Gastrocnemius medialis (tissue), 4 donors: ENCODE data around the gene GREB1L.

ENCODE experiments used
- POLR2A ChIP-seq, 2 donors: fragments of 450-650 bp; IDR thresholded peaks; one replicate each; pipeline ENCODE4 v1.6.1; 2017; ENCODE audit warnings: antibody characterized with exemption in 2 of 2, mild to moderate bottlenecking in 2 of 2, moderate library complexity in 2 of 2
- TF ChIP-seq, protein P1 (sequence below), 5 experiments: fragments of 450-650 bp in 3 of 5; fragments of 200-600 bp in 2 of 5; sonication (generic) in 2 of 5; IDR thresholded peaks in 4 of 5; conservative IDR thresholded peaks in 1 of 5; 1 replicate in 4 of 5; 2 replicates in 1 of 5; pipeline ENCODE4 v1.5.1; 2016 to 2019; ENCODE audit warnings: antibody characterized with exemption in 5 of 5, mild to moderate bottlenecking in 3 of 5, moderate library complexity in 3 of 5

DNA sequence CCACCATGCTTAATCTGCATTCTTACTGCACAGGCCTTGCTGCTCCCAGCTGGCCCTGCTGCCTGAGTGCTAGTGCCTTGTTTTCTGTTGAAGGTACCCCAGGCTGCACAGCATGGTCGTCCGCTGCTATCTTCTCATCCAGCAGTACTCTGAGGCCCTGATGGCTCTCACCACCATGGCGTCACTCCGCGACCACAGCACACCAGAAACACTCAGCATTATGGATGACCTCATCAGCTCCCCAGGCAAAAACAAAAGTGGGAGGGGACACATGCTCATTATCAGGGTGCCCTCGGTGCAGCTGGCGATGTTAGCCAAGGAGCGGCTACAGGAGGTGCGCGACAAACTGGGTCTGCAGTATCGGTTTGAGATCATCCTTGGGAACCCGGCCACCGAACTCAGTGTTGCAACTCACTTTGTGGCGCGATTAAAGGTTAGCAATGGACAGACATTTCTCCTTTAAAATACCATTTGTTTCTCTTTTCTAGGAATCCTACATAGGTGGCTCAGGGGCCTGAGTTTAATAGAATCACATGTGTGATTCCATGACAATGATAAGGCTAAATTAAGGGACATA lies 248.0 kb downstream of the GREB1L start:
- TF ChIP-seq, protein P1, sequence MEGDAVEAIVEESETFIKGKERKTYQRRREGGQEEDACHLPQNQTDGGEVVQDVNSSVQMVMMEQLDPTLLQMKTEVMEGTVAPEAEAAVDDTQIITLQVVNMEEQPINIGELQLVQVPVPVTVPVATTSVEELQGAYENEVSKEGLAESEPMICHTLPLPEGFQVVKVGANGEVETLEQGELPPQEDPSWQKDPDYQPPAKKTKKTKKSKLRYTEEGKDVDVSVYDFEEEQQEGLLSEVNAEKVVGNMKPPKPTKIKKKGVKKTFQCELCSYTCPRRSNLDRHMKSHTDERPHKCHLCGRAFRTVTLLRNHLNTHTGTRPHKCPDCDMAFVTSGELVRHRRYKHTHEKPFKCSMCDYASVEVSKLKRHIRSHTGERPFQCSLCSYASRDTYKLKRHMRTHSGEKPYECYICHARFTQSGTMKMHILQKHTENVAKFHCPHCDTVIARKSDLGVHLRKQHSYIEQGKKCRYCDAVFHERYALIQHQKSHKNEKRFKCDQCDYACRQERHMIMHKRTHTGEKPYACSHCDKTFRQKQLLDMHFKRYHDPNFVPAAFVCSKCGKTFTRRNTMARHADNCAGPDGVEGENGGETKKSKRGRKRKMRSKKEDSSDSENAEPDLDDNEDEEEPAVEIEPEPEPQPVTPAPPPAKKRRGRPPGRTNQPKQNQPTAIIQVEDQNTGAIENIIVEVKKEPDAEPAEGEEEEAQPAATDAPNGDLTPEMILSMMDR (IDR thresholded peaks at IDR 0.05 in 4 of 5, conservative IDR thresholded peaks at IDR 0.05 in 1 of 5) = no peak
- no peak for TF ChIP-seq POLR2A (IDR thresholded peaks at IDR 0.05)
